SH-SY5Y (cell line): ENCODE measurements around the gene WEE1.

Experiments
- GATA2 ChIP-seq: IDR thresholded peaks from 2 replicates; pipeline ENCODE4 v1.6.1; 2011; ENCODE audit warnings: mild to moderate bottlenecking, low read depth, low read length
- GATA3 ChIP-seq: IDR thresholded peaks from 2 replicates; pipeline ENCODE4 v1.6.1; 2011; ENCODE audit warnings: low read depth, mild to moderate bottlenecking, low read length, moderate library complexity

DNA sequence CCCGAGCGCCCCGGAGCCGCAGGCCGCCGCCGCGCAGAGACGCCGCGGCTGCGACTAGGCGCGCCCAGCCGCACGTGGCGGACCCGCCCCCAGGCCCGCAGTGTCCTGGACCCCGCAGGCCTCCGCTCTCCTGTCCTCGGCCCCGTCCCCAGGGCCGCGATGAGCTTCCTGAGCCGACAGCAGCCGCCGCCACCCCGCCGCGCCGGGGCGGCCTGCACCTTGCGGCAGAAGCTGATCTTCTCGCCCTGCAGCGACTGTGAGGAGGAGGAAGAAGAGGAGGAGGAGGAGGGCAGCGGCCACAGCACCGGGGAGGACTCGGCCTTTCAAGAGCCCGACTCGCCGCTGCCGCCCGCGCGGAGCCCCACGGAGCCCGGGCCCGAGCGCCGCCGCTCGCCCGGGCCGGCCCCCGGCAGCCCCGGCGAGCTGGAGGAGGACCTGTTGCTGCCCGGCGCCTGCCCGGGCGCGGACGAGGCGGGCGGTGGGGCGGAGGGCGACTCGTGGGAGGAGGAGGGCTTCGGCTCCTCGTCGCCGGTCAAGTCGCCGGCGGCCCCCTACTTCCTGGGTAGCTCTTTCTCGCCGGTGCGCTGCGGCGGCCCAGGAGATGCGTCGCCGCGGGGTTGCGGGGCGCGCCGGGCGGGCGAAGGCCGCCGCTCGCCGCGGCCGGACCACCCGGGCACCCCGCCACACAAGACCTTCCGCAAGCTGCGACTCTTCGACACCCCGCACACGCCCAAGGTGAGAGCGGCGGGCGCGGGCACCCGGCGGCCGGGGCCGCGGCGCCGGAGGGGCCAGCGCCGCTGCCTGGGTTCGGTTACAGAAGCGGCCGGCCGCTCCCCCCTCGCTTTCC is 528 bp downstream of the WEE1 start:
- TF ChIP-seq GATA3 = no peak
- TF ChIP-seq GATA2 = no peak
